Testis (tissue), 3 donors: ENCODE data around the gene GOLT1A. TPM values are rescaled to one million over a fixed set of nuclear protein-coding genes. Genes with fewer than 3 reads are reported as not detected.

ENCODE experiments used
- DNase-seq: peaks from one replicate; pipeline ENCODE4 v3.0.0-alpha.2; 2019
- H3K27ac ChIP-seq, 2 donors: fragments of 200-600 bp; sonication (generic); one replicate each; pipeline ENCODE4 v1.5.1; 2019
- H3K27me3 ChIP-seq: fragments of 200-600 bp; sonication (generic); one replicate; pipeline ENCODE4 v1.5.1; 2019
- H3K36me3 ChIP-seq: fragments of 200-600 bp; sonication (generic); one replicate; pipeline ENCODE4 v1.5.1; 2017; ENCODE audit warnings: low read depth; ENCODE audit errors: missing control alignments
- H3K4me1 ChIP-seq: fragments of 200-600 bp; sonication (generic); one replicate; pipeline ENCODE4 v1.5.1; 2019
- H3K4me3 ChIP-seq, 2 donors: fragments of 200-600 bp; sonication (generic); one replicate each; pipeline ENCODE4 v1.5.1; 2017 to 2019
- H3K9me3 ChIP-seq: fragments of 200-600 bp; sonication (generic); one replicate; pipeline ENCODE4 v1.5.1; 2017
- CTCF ChIP-seq, 3 experiments: fragments of 450-650 bp in 2 of 3; fragments of 200-600 bp in 1 of 3; sonication (generic) in 1 of 3; IDR thresholded peaks; one replicate each; pipeline ENCODE4 v1.5.1; 2016 to 2019; ENCODE audit warnings: antibody characterized with exemption in 3 of 3, mild to moderate bottlenecking in 2 of 3, moderate library complexity in 1 of 3
- POLR2A ChIP-seq: fragments of 450-650 bp; IDR thresholded peaks from one replicate; pipeline ENCODE4 v1.6.1; 2017; ENCODE audit warnings: antibody characterized with exemption, mild to moderate bottlenecking, moderate library complexity
- whole genome bisulfite sequencing, 2 donors: methylation state at CpG; one replicate each; pipeline ENCODE4 v1.1.5; 2018; 5-methylcytosine and 5-hydroxymethylcytosine counted together
- intact Hi-C: fragments of 100-400 bp; cut with DNase I; formaldehyde crosslinking; loops from one replicate; pipeline ENCODE4 v1.15.1; 2023; ENCODE audit warnings: low total_unique reads
- polyA plus RNA-seq: library from polyadenylated mRNA; stranded (reverse); fragments of 350-450 nt; fragmentation: Illumina TruSeq; extraction: RNeasy Lipid Tissue Mini Kit (QIAGEN cat#74804); gene quantifications from one replicate; pipeline ENCODE4 v1.2.3, GENCODE V29; 2014; ENCODE audit warnings: low read depth, low replicate concordance; ENCODE audit not compliant: insufficient read depth
- total RNA-seq, 2 donors: library from RNA; depleted of rRNA; stranded (reverse); fragments of >200 nt; gene quantifications; one replicate each; pipeline ENCODE4 v1.2.3, GENCODE V29; 2016

The GOLT1A gene
- total and polyA plus RNA-seq, 3 donors from 2014 or later = 1.5 to 6.8 (median 2.2) TPM

GRCh38 chr1:204151552-204152309, 62.1 kb downstream of the GOLT1A start, which contains the start of gene ETNK2:
Gene ETNK2 (minus strand): TSS chr1:204152044. CDS start chr1:204151852, 192 bp downstream.
- TF ChIP-seq POLR2A (no peak), CTCF (IDR thresholded peaks at IDR 0.05) (no peak)
- intact Hi-C loops = no loop called here
- peak; percentile 74 for DNase-seq
- peaks cover 44% of the 10 kb centered on the region for H3K4me1 ChIP-seq
- H3K9me3 ChIP-seq = no peaks in the 10 kb centered on the region
- 0% methylated on average over 2 to 36 of the region's 94 CpGs for WGBS, 2 donors
- H3K36me3 ChIP-seq = no peaks in the 10 kb centered on the region
- peak within 1 kb of the TSS; percentile 91 to 93 for H3K27ac ChIP-seq
- H3K4me3 ChIP-seq = peak within 1 kb of the TSS; percentile 69 to 92
- H3K27me3 ChIP-seq = no peaks in the 10 kb centered on the region

GRCh38 chr1:204150702-204151551, 62.9 kb downstream of the GOLT1A start:
- WGBS, 2 donors = 0 to 5% methylated on average over 2 to 28 of the region's 33 CpGs
- H3K9me3 ChIP-seq = no peaks in the 10 kb centered on the region
- peaks cover 47% of the 10 kb centered on the region for H3K4me1 ChIP-seq
- intact Hi-C loops = no loop called here
- H3K4me3 ChIP-seq = peak overlapping the region; percentile 69 to 92
- no peaks in the 10 kb centered on the region for H3K27me3 ChIP-seq
- H3K27ac ChIP-seq = peak overlapping the region; percentile 91 to 93
- TF ChIP-seq CTCF (IDR thresholded peaks at IDR 0.05) = no peak
- no peak for TF ChIP-seq POLR2A
- no peaks in the 10 kb centered on the region for H3K36me3 ChIP-seq
- DNase-seq = peak; percentile 75

- no peaks in the 10 kb centered on the region for H3K27me3 ChIP-seq
- H3K4me3 ChIP-seq = peak overlapping the region in 1 of 2 donors; percentile 92
- TF ChIP-seq POLR2A (no peak), CTCF (IDR thresholded peaks at IDR 0.05) (no peak)
- DNase-seq = peak; percentile 66
- peaks cover 55% of the 10 kb centered on the region for H3K4me1 ChIP-seq
- intact Hi-C loops = no loop called here
- H3K36me3 ChIP-seq = no peaks in the 10 kb centered on the region
- no peaks in the 10 kb centered on the region for H3K9me3 ChIP-seq
- H3K27ac ChIP-seq = peak overlapping the region; percentile 91 to 93
- WGBS, 2 donors = 46 to 51% methylated on average over 13 to 15 of the region's 16 CpGs
Observed at GRCh38 chr1:204149635-204150565, 63.9 kb downstream of the GOLT1A start.

- peak overlapping the region in 1 of 2 donors; percentile 53 for H3K27ac ChIP-seq
- DNase-seq = no peak
- H3K4me3 ChIP-seq = no peak overlapping the region
- no peaks in the 10 kb centered on the region for H3K36me3 ChIP-seq
- intact Hi-C loops = no loop called here
- H3K4me1 ChIP-seq = peaks cover 55% of the 10 kb centered on the region
- H3K9me3 ChIP-seq = no peaks in the 10 kb centered on the region
- no peak for TF ChIP-seq CTCF (IDR thresholded peaks at IDR 0.05)
- TF ChIP-seq POLR2A = no peak
- no peaks in the 10 kb centered on the region for H3K27me3 ChIP-seq
- 45 to 75% methylated on average over 2 of the region's 2 CpGs for WGBS, 2 donors
Observed at GRCh38 chr1:204149107-204149506, 64.7 kb downstream of the GOLT1A start.
